HUDEP-2 (cell line): Measurements from ENCODE around the gene CLTRN.

Experiments
- DNase-seq, 76 experiments: peaks; one replicate each; lab custom pipeline; 2025; ENCODE audit not compliant: unreplicated experiment in 76 of 76; lab: John Stamatoyannopoulos, UW

The CLTRN gene

GRCh38 chrX:15594371-15594770 lies 70.2 kb downstream of the CLTRN start:
- DNase-seq = peak in 2 of 76 experiments; percentile 0 to 1

DNA sequence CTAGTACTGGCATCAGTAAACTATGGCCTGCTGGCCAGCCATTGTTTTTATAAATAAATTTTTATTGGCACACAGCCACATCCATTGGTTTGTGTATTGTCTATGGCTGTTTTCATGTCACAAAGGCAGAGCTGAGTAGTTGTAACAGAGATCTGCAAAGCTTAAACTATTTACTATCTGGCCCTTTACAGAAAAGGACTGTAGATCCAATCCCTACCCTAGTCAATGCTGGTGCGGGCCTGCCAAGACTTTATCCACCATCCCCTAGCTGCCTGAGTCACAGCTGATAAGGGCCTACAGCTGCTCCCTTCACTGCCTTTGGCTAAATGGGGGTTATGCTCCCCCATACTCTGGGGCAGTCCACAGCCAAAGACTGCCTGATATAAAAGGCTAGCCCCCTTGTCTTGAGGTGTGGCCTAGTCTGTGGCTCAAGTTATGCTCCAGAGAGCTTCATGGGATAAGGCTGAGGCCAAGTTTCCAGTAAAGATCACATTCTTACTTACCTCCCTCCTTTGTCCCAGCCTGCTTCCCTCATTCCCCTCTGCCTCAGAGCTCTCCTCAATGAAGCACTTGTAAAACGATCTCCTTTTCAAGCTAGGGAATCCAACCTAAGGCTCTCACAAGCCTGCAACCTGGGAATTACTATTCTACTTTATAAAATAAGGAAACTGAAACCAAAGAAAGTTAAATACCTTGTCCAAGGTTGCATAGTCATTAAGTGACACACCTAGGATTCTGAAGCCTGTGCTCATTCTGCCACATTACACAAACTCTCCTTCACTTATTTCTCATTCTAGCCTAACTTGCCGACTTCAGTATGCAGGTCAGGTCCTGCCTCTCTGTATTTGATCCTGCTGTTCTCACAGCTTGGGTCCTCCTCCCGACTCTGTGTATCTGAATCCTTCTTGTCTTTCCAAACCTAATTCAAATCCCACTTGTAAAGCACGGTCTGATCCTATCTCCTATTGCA lies 84.5 kb downstream of the CLTRN start:
- DNase-seq = peak in 75 of 76 experiments; percentile 8 to 94 (median 75)
